Measurements from ENCODE around the gene OTOP1. TPM values are rescaled to one million over a fixed set of nuclear protein-coding genes. Genes with fewer than 3 reads are reported as not detected.
"Not testable (repeated sequence)": the region's sequence is repeated elsewhere in the genome, so short reads cannot be mapped to it uniquely, and the experiment has no call there.

The OTOP1 gene
- total RNA-seq, 1 donor from 2014 or later, result not detected

GRCh38 chr4:4256799-4257198, 30.1 kb upstream of the OTOP1 start:
- Mint-ChIP-seq H3K4me3 (ENCODE audit: unreplicated experiment) (no peak overlapping the region), H3K9me3 (ENCODE audit: low read depth) (no peaks in the 10 kb centered on the region)

DNA sequence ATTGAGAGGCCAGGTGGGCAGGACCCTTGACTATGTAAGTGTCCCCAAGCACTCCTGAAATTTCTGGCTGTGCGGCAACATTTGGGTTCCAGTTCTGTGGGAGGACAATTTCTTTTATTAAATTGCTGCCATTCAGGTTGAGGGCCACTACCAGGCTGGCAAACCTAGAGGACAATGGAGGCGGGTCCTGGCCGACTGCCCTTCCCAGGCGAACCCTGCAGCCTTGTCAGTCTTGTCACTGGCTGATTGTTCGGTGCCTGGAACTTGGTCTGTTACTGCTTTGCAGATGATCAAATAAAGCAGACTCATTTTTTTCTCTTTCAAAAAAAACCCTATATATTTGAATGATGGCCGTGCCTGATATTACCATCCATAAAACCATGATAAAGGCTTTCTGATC, 27.9 kb upstream of the OTOP1 start:
- Mint-ChIP-seq H3K4me1 (ENCODE audit: low read depth) (peaks cover 2% of the 10 kb centered on the region), H3K27ac (ENCODE audit: unreplicated experiment) (no peak overlapping the region), H3K4me3 (ENCODE audit: unreplicated experiment) (no peak overlapping the region), H3K9me3 (ENCODE audit: low read depth) (no peaks in the 10 kb centered on the region), H3K27me3 (ENCODE audit: low read depth) (peaks cover 15% of the 10 kb centered on the region), H3K36me3 (ENCODE audit: low read depth) (no peaks in the 10 kb centered on the region)
- no peak for DNase-seq (ENCODE audit: low spot score)
- TF ChIP-seq, protein P1, sequence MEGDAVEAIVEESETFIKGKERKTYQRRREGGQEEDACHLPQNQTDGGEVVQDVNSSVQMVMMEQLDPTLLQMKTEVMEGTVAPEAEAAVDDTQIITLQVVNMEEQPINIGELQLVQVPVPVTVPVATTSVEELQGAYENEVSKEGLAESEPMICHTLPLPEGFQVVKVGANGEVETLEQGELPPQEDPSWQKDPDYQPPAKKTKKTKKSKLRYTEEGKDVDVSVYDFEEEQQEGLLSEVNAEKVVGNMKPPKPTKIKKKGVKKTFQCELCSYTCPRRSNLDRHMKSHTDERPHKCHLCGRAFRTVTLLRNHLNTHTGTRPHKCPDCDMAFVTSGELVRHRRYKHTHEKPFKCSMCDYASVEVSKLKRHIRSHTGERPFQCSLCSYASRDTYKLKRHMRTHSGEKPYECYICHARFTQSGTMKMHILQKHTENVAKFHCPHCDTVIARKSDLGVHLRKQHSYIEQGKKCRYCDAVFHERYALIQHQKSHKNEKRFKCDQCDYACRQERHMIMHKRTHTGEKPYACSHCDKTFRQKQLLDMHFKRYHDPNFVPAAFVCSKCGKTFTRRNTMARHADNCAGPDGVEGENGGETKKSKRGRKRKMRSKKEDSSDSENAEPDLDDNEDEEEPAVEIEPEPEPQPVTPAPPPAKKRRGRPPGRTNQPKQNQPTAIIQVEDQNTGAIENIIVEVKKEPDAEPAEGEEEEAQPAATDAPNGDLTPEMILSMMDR (IDR thresholded peaks at IDR 0.05), result no peak

More at GRCh38 chr4:4256799-4257198, 30.1 kb upstream of the OTOP1 start:
- Mint-ChIP-seq H3K36me3 (ENCODE audit: low read depth) (no peaks in the 10 kb centered on the region), H3K27me3 (ENCODE audit: low read depth) (peaks cover 15% of the 10 kb centered on the region), H3K4me1 (ENCODE audit: low read depth) (peaks cover 2% of the 10 kb centered on the region), H3K27ac (ENCODE audit: unreplicated experiment) (no peak overlapping the region)
- no peak for DNase-seq (ENCODE audit: low spot score)
- TF ChIP-seq, protein P1 (IDR thresholded peaks at IDR 0.05), result no peak

GRCh38 chr4:4254199-4254598, 27.5 kb upstream of the OTOP1 start:
- TF ChIP-seq, protein P1 (IDR thresholded peaks at IDR 0.05), result no peak
- Mint-ChIP-seq H3K27me3 (ENCODE audit: low read depth) (peaks cover 15% of the 10 kb centered on the region), H3K4me1 (ENCODE audit: low read depth) (peaks cover 3% of the 10 kb centered on the region), H3K27ac (ENCODE audit: unreplicated experiment) (no peak overlapping the region), H3K4me3 (ENCODE audit: unreplicated experiment) (no peak overlapping the region), H3K9me3 (ENCODE audit: low read depth) (no peaks in the 10 kb centered on the region), H3K36me3 (ENCODE audit: low read depth) (no peaks in the 10 kb centered on the region)
- DNase-seq (ENCODE audit: low spot score), result no peak

DNA sequence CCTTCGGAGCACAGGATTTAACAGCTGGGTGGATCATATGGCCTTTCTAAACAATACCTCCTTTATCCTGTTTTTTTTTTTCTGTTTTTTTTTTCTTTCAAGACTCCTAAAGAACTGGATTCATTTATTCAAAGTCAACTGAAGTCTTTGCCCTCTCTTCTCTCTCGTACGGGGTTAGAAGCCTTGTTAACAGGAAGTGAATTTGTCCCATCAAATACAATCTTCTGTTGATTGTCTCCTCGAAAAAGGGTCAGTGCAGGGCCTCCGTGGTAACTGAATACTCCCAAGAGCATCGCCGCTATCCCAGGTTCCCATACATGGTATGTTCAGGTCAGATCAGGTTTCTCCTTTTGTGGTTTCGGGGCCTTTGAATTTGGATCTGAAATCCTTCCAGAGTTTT, 23.1 kb upstream of the OTOP1 start:
- no peak overlapping the region for H3K4me3 Mint-ChIP-seq (ENCODE audit: unreplicated experiment)
- no peak overlapping the region for H3K27ac Mint-ChIP-seq (ENCODE audit: unreplicated experiment)
- peaks cover 26% of the 10 kb centered on the region for H3K4me1 Mint-ChIP-seq (ENCODE audit: low read depth)
- H3K27me3 Mint-ChIP-seq (ENCODE audit: low read depth), result peaks cover 5% of the 10 kb centered on the region
- H3K9me3 Mint-ChIP-seq (ENCODE audit: low read depth), result no peaks in the 10 kb centered on the region
- no peak for DNase-seq (ENCODE audit: low spot score)
- TF ChIP-seq, protein P1 (IDR thresholded peaks at IDR 0.05), result no peak
- peaks cover 6% of the 10 kb centered on the region for H3K36me3 Mint-ChIP-seq (ENCODE audit: low read depth)

- H3K9me3 Mint-ChIP-seq (ENCODE audit: low read depth); H3K27ac Mint-ChIP-seq (ENCODE audit: unreplicated experiment); H3K36me3 Mint-ChIP-seq (ENCODE audit: low read depth); H3K27me3 Mint-ChIP-seq (ENCODE audit: low read depth); H3K4me3 Mint-ChIP-seq (ENCODE audit: unreplicated experiment); DNase-seq (ENCODE audit: low spot score): not testable (repeated sequence)
- H3K4me1 Mint-ChIP-seq (ENCODE audit: low read depth), result peaks cover 26% of the 10 kb centered on the region
These were observed 22.6 kb upstream of the OTOP1 start for GRCh38 chr4:4249342-4249741.

GRCh38 chr4:4248885-4249203, 22.1 kb upstream of the OTOP1 start:
- peak overlapping the region; percentile 99 for H3K27ac Mint-ChIP-seq (ENCODE audit: unreplicated experiment)
- no peak for DNase-seq (ENCODE audit: low spot score)
- TF ChIP-seq, protein P1 (IDR thresholded peaks at IDR 0.05), result no peak

More at GRCh38 chr4:4248885-4249203, 22.1 kb upstream of the OTOP1 start:
- peaks cover 10% of the 10 kb centered on the region for H3K36me3 Mint-ChIP-seq (ENCODE audit: low read depth)
- no peaks in the 10 kb centered on the region for H3K27me3 Mint-ChIP-seq (ENCODE audit: low read depth)
- no peaks in the 10 kb centered on the region for H3K9me3 Mint-ChIP-seq (ENCODE audit: low read depth)
- H3K4me1 Mint-ChIP-seq (ENCODE audit: low read depth), result peaks cover 26% of the 10 kb centered on the region
- H3K4me3 Mint-ChIP-seq (ENCODE audit: unreplicated experiment), result peak overlapping the region; percentile 88

All from chondrocyte (in vitro differentiated cells).